HepG2 (cell line): ENCODE data around the gene MSL3B.

ENCODE experiments used
- AKNA ChIP-seq: sonication (generic); formaldehyde crosslinking; IDR thresholded peaks from 2 replicates; pipeline ENCODE4 v1.4.0; 2020; ENCODE audit warnings: missing genetic modification reagents, borderline replicate concordance
- HMGA1 ChIP-seq: sonication (generic); formaldehyde crosslinking; conservative IDR thresholded peaks from 2 replicates; pipeline ENCODE4 v1.4.0; 2020; ENCODE audit warnings: missing genetic modification reagents
- MAFF ChIP-seq: IDR thresholded peaks from 2 replicates; pipeline ENCODE4 v1.6.1; 2011; ENCODE audit warnings: low read depth, low read length, improper control_type of control experiment
- NR3C1 ChIP-seq: sonication (generic); formaldehyde crosslinking; IDR thresholded peaks from 2 replicates; pipeline ENCODE4 v1.4.0; 2020; ENCODE audit warnings: missing genetic modification reagents
- RERE ChIP-seq: IDR thresholded peaks from 2 replicates; pipeline ENCODE4 v1.6.1; 2016; ENCODE audit warnings: low read depth, missing genetic modification reagents, missing compliant biosample characterization
- ZEB1 ChIP-seq: IDR thresholded peaks from 2 replicates; pipeline ENCODE4 v1.6.1; 2012; ENCODE audit warnings: mild to moderate bottlenecking, low read depth, inconsistent platforms; ENCODE audit not compliant: insufficient replicate concordance
- ZFP1 ChIP-seq: IDR thresholded peaks from 2 replicates; pipeline ENCODE4 v1.6.1; 2016
- ZGPAT ChIP-seq: IDR thresholded peaks from 2 replicates; pipeline ENCODE4 v1.6.1; 2016; ENCODE audit warnings: mild to moderate bottlenecking
- ZNF362 ChIP-seq: sonication (generic); formaldehyde crosslinking; IDR thresholded peaks from 2 replicates; pipeline ENCODE4 v1.4.0; 2020; ENCODE audit warnings: missing genetic modification reagents, mild to moderate bottlenecking, borderline replicate concordance
- ZNF549 ChIP-seq: sonication (generic); formaldehyde crosslinking; IDR thresholded peaks from 2 replicates; pipeline ENCODE4 v1.5.0; 2020; ENCODE audit warnings: missing genetic modification reagents
- ZNF652 ChIP-seq: IDR thresholded peaks from 2 replicates; pipeline ENCODE4 v1.6.1; 2016; ENCODE audit warnings: low read depth, borderline replicate concordance
- ZSCAN5A ChIP-seq: sonication (generic); formaldehyde crosslinking; IDR thresholded peaks from 2 replicates; pipeline ENCODE4 v1.8.0; 2022; ENCODE audit warnings: mild to moderate bottlenecking, missing genetic modification reagents, borderline replicate concordance

Gene MSL3B

GRCh38 chr2:233854241-233854981 is 13.8 kb downstream of the MSL3B start, which contains the start of gene HJURP (continued):
- TF ChIP-seq ZNF549 (CRISPR knock-in tag) (no peak), ZGPAT (CRISPR knock-in tag) (peak; percentile 70), ZFP1 (no peak), ZNF652 (CRISPR knock-in tag) (no peak), ZSCAN5A (CRISPR knock-in tag) (peak; percentile 98; the same call in 1 of the 2 replicates), ZNF362 (CRISPR knock-in tag) (no peak), RERE (no peak), ZEB1 (no peak), MAFF (0 out of 2 replicates have a peak, but pooled peaks have one; percentile 2), AKNA (CRISPR knock-in tag) (no peak), NR3C1 (CRISPR knock-in tag) (no peak), HMGA1 (CRISPR knock-in tag) (no peak)
